Panc1 (cell line): Measurements from ENCODE around the gene FCMR. TPM values are rescaled to one million over a fixed set of nuclear protein-coding genes. Genes with fewer than 3 reads are reported as not detected.

Source experiments
- ATAC-seq: fragments of 200-7000 bp; cut with Tn5 transposase; 2 replicates; pipeline ENCODE4 v1.9.1; 2020; ENCODE audit warnings: mild to moderate bottlenecking, moderate library complexity
- BruUV-seq: library from RNA; stranded (reverse); fragments of 400-500 nt; replicated peaks from 2 replicates; lab custom pipeline; 2021; lab: Mats Ljungman, UMichigan
- CTCF ChIA-PET: fragments of 300-600 bp; sonication (Branson Sonifier 250); formaldehyde crosslinking; loops from one replicate; lab custom pipeline; 2022; ENCODE audit warnings: antibody characterized with exemption; lab: Charles Lee
- POLR2A ChIA-PET: fragments of 300-600 bp; sonication (Branson Sonifier 250); formaldehyde crosslinking; loops from one replicate; lab custom pipeline; 2022; ENCODE audit warnings: antibody characterized with exemption; lab: Charles Lee
- DNase-seq: peaks from one replicate; pipeline ENCODE4 v3.0.0-alpha.2; 2010; ENCODE audit warnings: low read depth, low spot score
- H3K27ac ChIP-seq: 2 replicates; pipeline ENCODE4 v1.5.1; 2011; ENCODE audit warnings: mild to moderate bottlenecking, low read length, inconsistent platforms
- H3K27me3 ChIP-seq: fragments of 200-500 bp; sonication (Bioruptor generic); 2 replicates; pipeline ENCODE4 v1.6.0; 2014; ENCODE audit warnings: low read length, inconsistent platforms; ENCODE audit not compliant: control insufficient read depth, insufficient read depth
- H3K36me3 ChIP-seq: fragments of 200-500 bp; sonication (Bioruptor generic); 2 replicates; pipeline ENCODE4 v1.5.1; 2014; ENCODE audit warnings: inconsistent platforms, mild to moderate bottlenecking, low read length, moderate library complexity; ENCODE audit not compliant: control insufficient read depth, insufficient read depth
- H3K4me1 ChIP-seq: 2 replicates; pipeline ENCODE4 v1.5.1; 2011; ENCODE audit warnings: inconsistent platforms, mild to moderate bottlenecking, low read length, moderate library complexity; ENCODE audit not compliant: control insufficient read depth, insufficient read depth
- H3K4me3 ChIP-seq, 2 experiments: 2 replicates each; pipeline ENCODE4 v1.5.1; 2011 to 2012; ENCODE audit warnings: low read depth in 2 of 2, low read length in 2 of 2, mild to moderate bottlenecking in 2 of 2, inconsistent platforms in 1 of 2, moderate library complexity in 1 of 2
- H3K9me3 ChIP-seq: fragments of 200-500 bp; sonication (Bioruptor generic); 2 replicates; pipeline ENCODE4 v1.5.1; 2014; ENCODE audit warnings: low read depth, mild to moderate bottlenecking, inconsistent platforms, low read length, moderate library complexity; ENCODE audit not compliant: control insufficient read depth, insufficient read depth
- CTCF ChIP-seq: fragments of 450-650 bp; IDR thresholded peaks from 2 replicates; pipeline ENCODE4 v1.5.1; 2017; ENCODE audit warnings: mild to moderate bottlenecking
- POLR2AphosphoS5 ChIP-seq: IDR thresholded peaks from 2 replicates; pipeline ENCODE4 v1.6.1; 2012; ENCODE audit warnings: mild to moderate bottlenecking, low read depth, low read length, moderate library complexity
- REST ChIP-seq, 2 experiments: IDR thresholded peaks; 2 replicates each; pipeline ENCODE4 v1.6.1; 2011 to 2012; ENCODE audit warnings: low read depth in 2 of 2, control low read depth in 1 of 2, low read length in 1 of 2, mild to moderate bottlenecking in 1 of 2, moderate library complexity in 1 of 2; ENCODE audit not compliant: insufficient read depth in 1 of 2
- SIN3A ChIP-seq: IDR thresholded peaks from 2 replicates; pipeline ENCODE4 v1.6.1; 2012; ENCODE audit warnings: low read depth, mild to moderate bottlenecking, low read length, moderate library complexity, borderline replicate concordance; ENCODE audit not compliant: insufficient read depth
- TCF7L2 ChIP-seq: IDR thresholded peaks from 2 replicates; pipeline ENCODE4 v1.6.1; 2011; ENCODE audit warnings: mild to moderate bottlenecking, low read depth, low read length, inconsistent platforms
- in situ Hi-C: cut with HindIII; loops from 2 replicates; pipeline ENCODE4 v1.10.0; 2016; ENCODE audit warnings: low sequenced_read_pairs, low pct_unique_long_range_greater_than_20kb
- intact Hi-C: fragments of 100-400 bp; cut with micrococcal nuclease; formaldehyde crosslinking; loops from one replicate; pipeline ENCODE4 v1.10.0; 2022; ENCODE audit not compliant: unreplicated experiment
- total RNA-seq: library from RNA; stranded (reverse); gene quantifications from one replicate; pipeline ENCODE4 v1.2.1, GENCODE V29; 2021; ENCODE audit not compliant: unreplicated experiment

The FCMR gene
- total RNA-seq, 1 experiment from 2014 or later: 0.41 TPM

GRCh38 chr1:206873603-206874188 lies 48.0 kb downstream of the FCMR start:
- intact Hi-C loops: no loop called here
- DNase-seq (no peak), ATAC-seq (no peak)
- in situ Hi-C loops: no loop called here
- Histone ChIP-seq H3K36me3 (no peaks in the 10 kb centered on the region), H3K4me3 (no peak overlapping the region), H3K27me3 (peaks cover 4% of the 10 kb centered on the region; the same call in 1 of the 2 replicates), H3K27ac (no peak overlapping the region), H3K4me1 (no peaks in the 10 kb centered on the region), H3K9me3 (peaks cover 5% of the 10 kb centered on the region; the same call in 1 of the 2 replicates)
- TF ChIP-seq CTCF (no peak), POLR2AphosphoS5 (no peak), REST (IDR thresholded peaks at IDR 0.05; ENCODE audit: insufficient read depth in 1 of 2, low read depth in 2 of 2, low read length in 1 of 2) (no peak), TCF7L2 (no peak), SIN3A (no peak)
- POLR2A ChIA-PET: no interaction called here
- no TSS peak for BruUV-seq
- CTCF ChIA-PET: no interaction called here

- intact Hi-C loops: no loop called here
- no peak for TF ChIP-seq CTCF
- no peak for TF ChIP-seq POLR2AphosphoS5
- TF ChIP-seq REST (IDR thresholded peaks at IDR 0.05; ENCODE audit: insufficient read depth in 1 of 2, low read depth in 2 of 2, low read length in 1 of 2): no peak
- TF ChIP-seq SIN3A: no peak
- TF ChIP-seq TCF7L2: no peak
- CTCF ChIA-PET: no interaction called here
- Histone ChIP-seq H3K27ac (no peak overlapping the region), H3K4me3 (no peak overlapping the region), H3K36me3 (no peaks in the 10 kb centered on the region), H3K4me1 (no peaks in the 10 kb centered on the region), H3K27me3 (peaks cover 7% of the 10 kb centered on the region), H3K9me3 (peaks cover 5% of the 10 kb centered on the region; the same call in 1 of the 2 replicates)
- in situ Hi-C loops: no loop called here
- POLR2A ChIA-PET: no interaction called here
- DNase-seq: no peak
- no peak for ATAC-seq
- BruUV-seq: no TSS peak
Observed at GRCh38 chr1:206872139-206872538, 49.6 kb downstream of the FCMR start.
